NCI-H1105 (cell line): ENCODE data around the gene NPAS3.

Source experiments
- DNase-seq: peaks from one replicate; lab custom pipeline; 2025; lab: John Stamatoyannopoulos, UW

Gene NPAS3

GRCh38 chr14:33642080-33642479, 703.4 kb downstream of the NPAS3 start:
- DNase-seq, result no peak

GRCh38 chr14:33642691-33643244, 704.1 kb downstream of the NPAS3 start:
- no peak for DNase-seq

GRCh38 chr14:33643426-33644181, 704.9 kb downstream of the NPAS3 start:
- no peak for DNase-seq

GRCh38 chr14:33646692-33647260, 708.1 kb downstream of the NPAS3 start:
- no peak for DNase-seq

- no peak for DNase-seq
Measured at GRCh38 chr14:33647385-33647786, 708.7 kb downstream of the NPAS3 start.

GRCh38 chr14:33650430-33650829, 711.8 kb downstream of the NPAS3 start:
- no peak for DNase-seq

- no peak for DNase-seq
Measured at GRCh38 chr14:33652566-33653307, 714.1 kb downstream of the NPAS3 start.

- no peak for DNase-seq
Measured at GRCh38 chr14:33653308-33653695, 714.6 kb downstream of the NPAS3 start.

- DNase-seq, result no peak
Measured at GRCh38 chr14:33655421-33655820, 716.7 kb downstream of the NPAS3 start.

GRCh38 chr14:33657476-33657875, 718.8 kb downstream of the NPAS3 start:
- no peak for DNase-seq

- no peak for DNase-seq
Measured at GRCh38 chr14:33660248-33660647, 721.6 kb downstream of the NPAS3 start.

GRCh38 chr14:33661101-33661500, 722.4 kb downstream of the NPAS3 start:
- no peak for DNase-seq

- DNase-seq, result no peak
Measured at GRCh38 chr14:33668066-33668465, 729.4 kb downstream of the NPAS3 start.

GRCh38 chr14:33669111-33669510, 730.4 kb downstream of the NPAS3 start:
- no peak for DNase-seq

- DNase-seq, result no peak
Measured at GRCh38 chr14:33670235-33670634, 731.6 kb downstream of the NPAS3 start.

GRCh38 chr14:33671556-33671955, 732.9 kb downstream of the NPAS3 start:
- no peak for DNase-seq

- no peak for DNase-seq
Measured at GRCh38 chr14:33674927-33675326, 736.2 kb downstream of the NPAS3 start.

- DNase-seq, result no peak
Measured at GRCh38 chr14:33675415-33676130, 736.9 kb downstream of the NPAS3 start.

- peak; percentile 8 for DNase-seq
Measured at GRCh38 chr14:33676135-33676566, 737.5 kb downstream of the NPAS3 start.

GRCh38 chr14:33676891-33677290, 738.2 kb downstream of the NPAS3 start:
- no peak for DNase-seq

- no peak for DNase-seq
Measured at GRCh38 chr14:33678005-33678404, 739.3 kb downstream of the NPAS3 start.

- no peak for DNase-seq
Measured at GRCh38 chr14:33679025-33679424, 740.3 kb downstream of the NPAS3 start.
